Gastrocnemius medialis (tissue), 4 donors: ENCODE data around the gene DCTD. TPM values are rescaled to one million over a fixed set of nuclear protein-coding genes. Genes with fewer than 3 reads are reported as not detected.

Experiments
- ATAC-seq, 2 donors: fragments of 150-250 bp; one replicate each; pipeline ENCODE4 v1.9.1; 2016
- DNase-seq, 2 donors: peaks; one replicate each; pipeline ENCODE4 v3.0.0-alpha.2; 2019
- H3K27ac ChIP-seq, 4 donors: fragments of 200-600 bp; sonication (generic); 1 replicate in 1 of 4; 2 replicates in 3 of 4; pipeline ENCODE4 v1.5.1; 2016 to 2018; ENCODE audit warnings: mild to moderate bottlenecking in 2 of 4, moderate library complexity in 1 of 4
- H3K27me3 ChIP-seq, 3 donors: fragments of 200-600 bp; sonication (generic) in 2 of 3; 1 replicate in 1 of 3; 2 replicates in 2 of 3; pipeline versions ENCODE4 v1.5.1 to v1.6.0; 2016 to 2019; ENCODE audit warnings: mild to moderate bottlenecking in 1 of 3, moderate library complexity in 1 of 3
- H3K36me3 ChIP-seq, 2 donors: fragments of 200-600 bp; sonication (generic) in 1 of 2; one replicate each; pipeline ENCODE4 v1.5.1; 2017 to 2018
- H3K4me1 ChIP-seq, 2 donors: fragments of 200-600 bp; sonication (generic) in 1 of 2; one replicate each; pipeline ENCODE4 v1.5.1; 2016 to 2017; ENCODE audit warnings: mild to moderate bottlenecking in 2 of 2
- H3K4me3 ChIP-seq, 4 donors: fragments of 200-600 bp; sonication (generic) in 3 of 4; 1 replicate in 1 of 4; 2 replicates in 3 of 4; pipeline ENCODE4 v1.5.1; 2016 to 2019; ENCODE audit warnings: mild to moderate bottlenecking in 2 of 4
- H3K9me3 ChIP-seq, 3 donors: fragments of 200-600 bp; sonication (generic) in 2 of 3; 1 replicate in 1 of 3; 2 replicates in 2 of 3; pipeline ENCODE4 v1.5.1; 2016 to 2019
- POLR2A ChIP-seq, 2 donors: fragments of 450-650 bp; IDR thresholded peaks; one replicate each; pipeline ENCODE4 v1.6.1; 2017; ENCODE audit warnings: antibody characterized with exemption in 2 of 2, mild to moderate bottlenecking in 2 of 2, moderate library complexity in 2 of 2
- in situ Hi-C, 4 donors: fragments of 200-750 bp; cut with MboI; loops; one replicate each; pipeline versions ENCODE4 v1.15.0 to v1.8.0; 2017; ENCODE audit warnings: low sequenced_read_pairs in 4 of 4
- intact Hi-C: fragments of 100-400 bp; cut with DNase I; formaldehyde crosslinking; loops from one replicate; pipeline ENCODE4 v1.15.1; 2023; ENCODE audit warnings: low total_unique reads
- total RNA-seq, 4 donors: library from RNA; depleted of rRNA; stranded (reverse); fragments of >200 nt; gene quantifications; one replicate each; pipeline versions ENCODE4 v1.1.0 to v1.2.3, GENCODE V29; 2016
- TF ChIP-seq, protein P1 (sequence below), 5 experiments: fragments of 450-650 bp in 3 of 5; fragments of 200-600 bp in 2 of 5; sonication (generic) in 2 of 5; IDR thresholded peaks in 4 of 5; conservative IDR thresholded peaks in 1 of 5; 1 replicate in 4 of 5; 2 replicates in 1 of 5; pipeline ENCODE4 v1.5.1; 2016 to 2019; ENCODE audit warnings: antibody characterized with exemption in 5 of 5, mild to moderate bottlenecking in 3 of 5, moderate library complexity in 3 of 5

Gene DCTD
- total RNA-seq, 4 donors from 2014 or later = 32.2 to 48.2 (median 39.1) TPM

DNA sequence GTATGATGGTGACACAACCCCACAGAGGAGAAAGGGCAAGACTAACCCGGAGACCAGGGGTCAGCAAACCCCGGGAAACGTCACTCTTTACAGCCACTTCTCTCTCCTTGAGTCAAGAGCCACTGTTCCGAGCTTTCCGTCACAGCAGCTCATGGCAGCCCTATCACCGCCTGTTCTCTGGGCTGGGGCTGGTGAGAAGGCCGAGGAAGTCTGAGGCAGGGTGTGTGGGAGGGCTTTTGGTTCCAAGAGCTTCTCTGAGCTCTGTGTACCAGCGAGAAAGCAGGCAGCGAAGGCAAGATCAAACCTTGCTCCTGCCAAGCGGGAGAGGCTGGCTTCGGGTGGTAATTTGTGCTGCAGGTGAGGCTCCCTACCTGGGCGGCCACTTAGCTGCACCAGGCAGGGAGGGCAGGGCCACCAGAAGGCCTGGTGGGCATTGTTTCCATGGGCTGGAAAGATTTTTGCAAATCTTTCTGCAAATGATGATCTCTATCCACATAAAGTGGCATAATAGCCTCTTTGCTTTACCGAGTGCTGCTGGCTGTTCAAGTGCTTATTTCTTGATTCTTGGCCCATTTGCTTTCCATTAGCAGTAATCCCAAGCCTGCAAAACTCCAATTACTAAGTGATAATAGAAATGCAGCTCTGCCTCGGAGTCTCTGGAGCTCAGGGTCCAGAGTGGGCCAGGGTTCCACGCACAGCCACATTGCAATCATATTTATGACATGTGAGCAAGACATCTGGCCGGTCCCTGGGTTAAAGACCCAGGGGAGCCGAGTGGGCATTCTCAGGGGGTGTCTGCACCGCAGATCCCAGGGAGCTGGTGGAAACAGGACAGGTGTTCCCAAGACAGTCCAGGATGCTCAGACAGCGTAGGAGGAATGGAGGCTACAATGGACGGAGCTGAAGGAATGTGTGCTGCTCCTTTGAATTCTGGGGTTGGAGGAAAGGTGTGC is 41.5 kb downstream of the DCTD start:
- no peaks in the 10 kb centered on the region for H3K9me3 ChIP-seq
- TF ChIP-seq, protein P1, sequence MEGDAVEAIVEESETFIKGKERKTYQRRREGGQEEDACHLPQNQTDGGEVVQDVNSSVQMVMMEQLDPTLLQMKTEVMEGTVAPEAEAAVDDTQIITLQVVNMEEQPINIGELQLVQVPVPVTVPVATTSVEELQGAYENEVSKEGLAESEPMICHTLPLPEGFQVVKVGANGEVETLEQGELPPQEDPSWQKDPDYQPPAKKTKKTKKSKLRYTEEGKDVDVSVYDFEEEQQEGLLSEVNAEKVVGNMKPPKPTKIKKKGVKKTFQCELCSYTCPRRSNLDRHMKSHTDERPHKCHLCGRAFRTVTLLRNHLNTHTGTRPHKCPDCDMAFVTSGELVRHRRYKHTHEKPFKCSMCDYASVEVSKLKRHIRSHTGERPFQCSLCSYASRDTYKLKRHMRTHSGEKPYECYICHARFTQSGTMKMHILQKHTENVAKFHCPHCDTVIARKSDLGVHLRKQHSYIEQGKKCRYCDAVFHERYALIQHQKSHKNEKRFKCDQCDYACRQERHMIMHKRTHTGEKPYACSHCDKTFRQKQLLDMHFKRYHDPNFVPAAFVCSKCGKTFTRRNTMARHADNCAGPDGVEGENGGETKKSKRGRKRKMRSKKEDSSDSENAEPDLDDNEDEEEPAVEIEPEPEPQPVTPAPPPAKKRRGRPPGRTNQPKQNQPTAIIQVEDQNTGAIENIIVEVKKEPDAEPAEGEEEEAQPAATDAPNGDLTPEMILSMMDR (IDR thresholded peaks at IDR 0.05 in 4 of 5, conservative IDR thresholded peaks at IDR 0.05 in 1 of 5) = no peak
- no peak for TF ChIP-seq POLR2A (IDR thresholded peaks at IDR 0.05)
- DNase-seq = no peak
- in situ Hi-C loops (no loop called here), intact Hi-C loops (no loop called here)
- no peak for ATAC-seq
- no peaks in the 10 kb centered on the region for H3K27me3 ChIP-seq
- H3K36me3 ChIP-seq = no peaks in the 10 kb centered on the region
- H3K4me1 ChIP-seq = peaks cover 0 to 4% of the 10 kb centered on the region in 2 donors
- H3K27ac ChIP-seq = no peak overlapping the region
- H3K4me3 ChIP-seq = no peak overlapping the region

DNA sequence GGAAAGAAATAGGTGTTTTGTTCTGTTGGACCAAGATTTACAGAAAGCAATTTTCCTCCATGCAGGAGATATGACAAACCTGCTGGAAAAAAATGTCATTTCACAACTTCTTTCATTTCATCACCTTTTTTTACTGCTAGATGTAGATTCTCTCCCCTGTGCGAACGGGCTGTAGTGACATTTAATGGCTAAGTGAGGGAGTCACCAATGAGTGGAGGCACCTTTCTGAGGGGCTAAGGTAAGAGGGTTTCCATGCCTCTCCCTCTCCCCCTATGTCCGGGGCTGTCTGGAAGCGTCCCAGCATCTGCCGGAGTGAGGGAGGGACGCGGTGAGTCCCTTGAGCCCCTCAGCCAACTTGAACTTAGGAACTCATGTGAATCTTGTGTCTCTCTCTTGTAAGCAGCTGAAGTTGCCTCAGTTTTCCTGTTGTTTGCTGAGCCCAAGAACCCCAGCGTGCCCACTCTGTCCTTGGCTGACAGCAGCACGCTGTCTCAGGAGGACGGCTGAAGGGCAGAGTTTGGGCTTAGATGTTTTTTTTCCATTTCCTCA is 42.3 kb downstream of the DCTD start:
- Histone ChIP-seq H3K9me3 (no peaks in the 10 kb centered on the region), H3K27me3 (no peaks in the 10 kb centered on the region), H3K27ac (no peak overlapping the region), H3K36me3 (no peaks in the 10 kb centered on the region), H3K4me1 (no peaks in the 10 kb centered on the region), H3K4me3 (no peak overlapping the region)
- TF ChIP-seq POLR2A (IDR thresholded peaks at IDR 0.05) = no peak
- TF ChIP-seq, protein P1 (IDR thresholded peaks at IDR 0.05 in 4 of 5, conservative IDR thresholded peaks at IDR 0.05 in 1 of 5) = no peak
- intact Hi-C loops = no loop called here
- ATAC-seq (no peak), DNase-seq (no peak)
- in situ Hi-C loops = no loop called here

DNA sequence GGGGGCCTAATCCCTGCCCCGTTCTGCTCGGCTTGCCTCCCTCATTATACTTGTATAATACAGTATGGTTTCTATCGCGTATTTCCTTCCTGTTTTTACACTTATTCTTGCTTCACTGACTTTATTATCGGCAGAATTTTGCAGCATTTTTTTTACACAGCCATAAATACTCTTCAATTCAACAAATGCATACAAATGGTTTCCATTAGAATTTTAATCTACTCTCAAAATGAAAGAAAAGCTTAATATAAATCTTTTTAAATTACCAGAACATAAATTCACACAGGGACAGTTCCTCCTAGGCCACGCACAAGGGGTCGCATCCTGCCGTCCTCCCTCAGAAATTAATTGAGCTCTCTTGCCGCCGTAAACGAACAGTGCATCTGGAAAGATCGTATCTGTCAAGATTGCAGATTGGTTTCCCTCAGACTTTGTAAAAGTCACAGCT is 42.9 kb downstream of the DCTD start:
- in situ Hi-C loops (no loop called here), intact Hi-C loops (no loop called here)
- Histone ChIP-seq H3K9me3 (no peaks in the 10 kb centered on the region), H3K36me3 (no peaks in the 10 kb centered on the region), H3K4me1 (no peaks in the 10 kb centered on the region), H3K27me3 (no peaks in the 10 kb centered on the region), H3K4me3 (no peak overlapping the region), H3K27ac (no peak overlapping the region)
- DNase-seq (no peak), ATAC-seq (no peak)
- TF ChIP-seq POLR2A (IDR thresholded peaks at IDR 0.05) = no peak
- TF ChIP-seq, protein P1 (IDR thresholded peaks at IDR 0.05 in 4 of 5, conservative IDR thresholded peaks at IDR 0.05 in 1 of 5) = no peak

DNA sequence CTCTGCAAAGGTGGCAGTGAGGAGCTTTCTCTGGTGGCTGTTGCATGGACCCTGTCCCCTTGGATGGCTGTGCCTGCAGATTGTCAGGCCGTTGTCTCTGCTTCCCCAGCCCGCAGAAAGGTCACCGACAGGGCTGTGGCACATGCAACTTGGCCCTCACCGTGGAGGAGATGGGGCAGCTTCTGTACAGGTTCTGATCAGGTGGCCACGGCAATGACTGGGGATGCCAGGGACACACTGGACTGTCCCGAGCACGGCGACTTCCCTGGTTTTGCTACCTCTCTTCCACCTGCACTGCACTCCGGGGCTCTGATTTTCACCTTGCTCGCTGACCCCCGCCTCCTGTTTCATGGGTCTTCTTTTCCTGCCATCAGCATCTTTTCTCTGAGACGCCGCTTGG is 43.5 kb downstream of the DCTD start:
- Histone ChIP-seq H3K27ac (no peak overlapping the region), H3K36me3 (no peaks in the 10 kb centered on the region), H3K4me1 (no peaks in the 10 kb centered on the region), H3K27me3 (no peaks in the 10 kb centered on the region), H3K9me3 (no peaks in the 10 kb centered on the region), H3K4me3 (no peak overlapping the region)
- DNase-seq = no peak
- intact Hi-C loops (no loop called here), in situ Hi-C loops (no loop called here)
- TF ChIP-seq POLR2A (IDR thresholded peaks at IDR 0.05) = no peak
- no peak for ATAC-seq

DNA sequence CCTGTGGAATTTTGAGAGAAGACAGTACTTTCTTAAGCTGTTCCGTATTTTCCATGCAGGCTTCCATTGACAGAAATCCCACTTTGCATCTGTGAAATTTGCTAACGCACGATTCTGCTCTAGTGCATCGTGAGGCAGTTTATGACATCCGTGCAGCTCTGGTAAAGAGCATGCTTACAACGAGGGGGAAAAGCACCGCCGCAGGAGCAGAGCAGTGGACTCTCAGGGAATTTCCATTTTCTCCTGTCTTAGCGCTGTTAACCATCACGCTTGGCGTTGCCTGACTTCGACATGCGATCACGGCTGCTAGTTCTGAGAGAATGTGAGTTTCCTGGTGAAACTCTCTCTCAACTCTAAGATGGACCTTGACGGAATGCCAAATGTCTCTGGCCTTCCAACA is 43.9 kb downstream of the DCTD start:
- ATAC-seq = no peak
- Histone ChIP-seq H3K4me1 (no peaks in the 10 kb centered on the region), H3K36me3 (no peaks in the 10 kb centered on the region), H3K27me3 (no peaks in the 10 kb centered on the region), H3K9me3 (no peaks in the 10 kb centered on the region), H3K27ac (no peak overlapping the region), H3K4me3 (no peak overlapping the region)
- in situ Hi-C loops (no loop called here), intact Hi-C loops (no loop called here)
- TF ChIP-seq POLR2A (IDR thresholded peaks at IDR 0.05) = no peak
- TF ChIP-seq, protein P1 (IDR thresholded peaks at IDR 0.05 in 4 of 5, conservative IDR thresholded peaks at IDR 0.05 in 1 of 5) = no peak
- DNase-seq = no peak
